Measurements from ENCODE around the gene SURF4. TPM values are rescaled to one million over a fixed set of nuclear protein-coding genes. Genes with fewer than 3 reads are reported as not detected.
A peak's percentile ranks its signal among the peaks of the same experiment; 100 is the strongest.

SURF4 gene
- total and polyA plus RNA-seq, 2 of the 13 experiments (the other 11 are each of a cell fraction or from before 2014, with no cell fraction given), result 220 to 265 TPM

DNA sequence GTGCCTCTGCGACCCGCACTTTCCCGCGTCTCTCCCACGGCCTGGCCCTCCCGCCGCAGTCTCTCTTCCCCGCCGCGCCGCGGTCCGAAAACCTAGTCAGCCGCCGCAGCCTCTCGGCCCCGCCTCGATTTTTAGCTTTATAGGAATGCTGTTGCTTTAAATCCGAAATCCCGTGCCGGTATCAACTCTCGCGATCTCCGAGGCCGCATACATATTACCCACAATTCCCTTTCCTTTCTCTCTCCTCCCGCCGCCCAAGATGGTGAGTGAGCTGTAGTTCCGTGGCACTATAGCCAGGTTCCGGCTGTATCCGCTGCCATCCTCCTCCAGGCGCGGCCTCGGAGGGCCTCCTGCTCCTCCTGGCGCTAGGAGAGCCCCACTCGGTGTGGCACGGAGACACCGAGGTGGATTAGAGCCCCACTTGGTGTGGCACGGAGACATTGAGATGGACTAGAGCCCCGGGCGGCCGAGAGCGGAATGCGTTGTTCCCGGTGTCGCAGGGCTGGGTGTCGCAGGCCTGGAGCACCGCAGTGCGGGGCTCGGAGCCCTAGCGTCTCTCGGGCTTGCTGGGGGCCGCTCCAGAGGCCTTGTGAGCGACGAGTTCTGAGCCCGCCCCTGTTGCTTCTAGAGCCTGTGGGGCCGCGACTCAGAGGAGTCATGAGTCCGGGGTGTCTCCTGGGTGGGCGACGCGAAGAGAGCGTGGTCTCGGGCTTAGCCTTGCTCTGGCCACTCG is 27.7 kb downstream of the SURF4 start, which contains the start of the genes MED22 and RPL7A (continued):
- TF ChIP-seq ZSCAN30 (CRISPR knock-in tag; IDR thresholded peaks at IDR 0.05) (peak; percentile 23; the same call in 1 of the 2 replicates), PHF8 (CRISPR knock-in tag; IDR thresholded peaks at IDR 0.05) (peak; percentile 71), POLR2A (IDR thresholded peaks at IDR 0.05; ENCODE audit: insufficient read depth in 1 of 2, low read depth in 2 of 2, low read length in 2 of 2) (peak in 1 of 2 experiments; percentile 99; a peak in 2 of 4 replicates), ZGPAT (CRISPR knock-in tag; IDR thresholded peaks at IDR 0.05) (peak; percentile 85), EP300 (IDR thresholded peaks at IDR 0.05; ENCODE audit: low read depth in 2 of 2, low read length in 2 of 2) (0 out of 4 replicates have a peak, but pooled peaks of 1 of the 2 experiments have one; percentile 26), EP300 (CRISPR knock-in tag; IDR thresholded peaks at IDR 0.05; ENCODE audit: borderline replicate concordance) (no peak), ATF7-NPFF (CRISPR knock-in tag; IDR thresholded peaks at IDR 0.05; ENCODE audit: low read depth) (peak; percentile 83), ZFYVE20 (CRISPR knock-in tag; IDR thresholded peaks at IDR 0.05; ENCODE audit: borderline replicate concordance, low read depth) (no peak), ZNF704 (CRISPR knock-in tag; IDR thresholded peaks at IDR 0.05; ENCODE audit: borderline replicate concordance) (no peak), CREM (IDR thresholded peaks at IDR 0.05) (peak; percentile 65), CREM (CRISPR knock-in tag; IDR thresholded peaks at IDR 0.05) (0 out of 2 replicates have a peak, but pooled peaks have one; percentile 2), NFRKB (IDR thresholded peaks at IDR 0.05) (peak; percentile 66; the same call in 1 of the 2 replicates)
- TF ChIP-seq, protein P1, sequence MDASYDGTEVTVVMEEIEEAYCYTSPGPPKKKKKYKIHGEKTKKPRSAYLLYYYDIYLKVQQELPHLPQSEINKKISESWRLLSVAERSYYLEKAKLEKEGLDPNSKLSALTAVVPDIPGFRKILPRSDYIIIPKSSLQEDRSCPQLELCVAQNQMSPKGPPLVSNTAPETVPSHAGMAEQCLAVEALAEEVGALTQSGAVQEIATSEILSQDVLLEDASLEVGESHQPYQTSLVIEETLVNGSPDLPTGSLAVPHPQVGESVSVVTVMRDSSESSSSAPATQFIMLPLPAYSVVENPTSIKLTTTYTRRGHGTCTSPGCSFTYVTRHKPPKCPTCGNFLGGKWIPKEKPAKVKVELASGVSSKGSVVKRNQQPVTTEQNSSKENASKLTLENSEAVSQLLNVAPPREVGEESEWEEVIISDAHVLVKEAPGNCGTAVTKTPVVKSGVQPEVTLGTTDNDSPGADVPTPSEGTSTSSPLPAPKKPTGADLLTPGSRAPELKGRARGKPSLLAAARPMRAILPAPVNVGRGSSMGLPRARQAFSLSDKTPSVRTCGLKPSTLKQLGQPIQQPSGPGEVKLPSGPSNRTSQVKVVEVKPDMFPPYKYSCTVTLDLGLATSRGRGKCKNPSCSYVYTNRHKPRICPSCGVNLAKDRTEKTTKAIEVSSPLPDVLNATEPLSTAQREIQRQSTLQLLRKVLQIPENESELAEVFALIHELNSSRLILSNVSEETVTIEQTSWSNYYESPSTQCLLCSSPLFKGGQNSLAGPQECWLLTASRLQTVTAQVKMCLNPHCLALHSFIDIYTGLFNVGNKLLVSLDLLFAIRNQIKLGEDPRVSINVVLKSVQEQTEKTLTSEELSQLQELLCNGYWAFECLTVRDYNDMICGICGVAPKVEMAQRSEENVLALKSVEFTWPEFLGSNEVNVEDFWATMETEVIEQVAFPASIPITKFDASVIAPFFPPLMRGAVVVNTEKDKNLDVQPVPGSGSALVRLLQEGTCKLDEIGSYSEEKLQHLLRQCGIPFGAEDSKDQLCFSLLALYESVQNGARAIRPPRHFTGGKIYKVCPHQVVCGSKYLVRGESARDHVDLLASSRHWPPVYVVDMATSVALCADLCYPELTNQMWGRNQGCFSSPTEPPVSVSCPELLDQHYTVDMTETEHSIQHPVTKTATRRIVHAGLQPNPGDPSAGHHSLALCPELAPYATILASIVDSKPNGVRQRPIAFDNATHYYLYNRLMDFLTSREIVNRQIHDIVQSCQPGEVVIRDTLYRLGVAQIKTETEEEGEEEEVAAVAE (CRISPR knock-in tag; IDR thresholded peaks at IDR 0.05; ENCODE audit: borderline replicate concordance), result peak; percentile 69; the same call in 1 of the 2 replicates
- TF ChIP-seq, protein P2, sequence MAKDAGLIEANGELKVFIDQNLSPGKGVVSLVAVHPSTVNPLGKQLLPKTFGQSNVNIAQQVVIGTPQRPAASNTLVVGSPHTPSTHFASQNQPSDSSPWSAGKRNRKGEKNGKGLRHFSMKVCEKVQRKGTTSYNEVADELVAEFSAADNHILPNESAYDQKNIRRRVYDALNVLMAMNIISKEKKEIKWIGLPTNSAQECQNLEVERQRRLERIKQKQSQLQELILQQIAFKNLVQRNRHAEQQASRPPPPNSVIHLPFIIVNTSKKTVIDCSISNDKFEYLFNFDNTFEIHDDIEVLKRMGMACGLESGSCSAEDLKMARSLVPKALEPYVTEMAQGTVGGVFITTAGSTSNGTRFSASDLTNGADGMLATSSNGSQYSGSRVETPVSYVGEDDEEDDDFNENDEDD (CRISPR knock-in tag; IDR thresholded peaks at IDR 0.05; ENCODE audit: borderline replicate concordance), result peak; percentile 58; the same call in 1 of the 2 replicates
